ENCODE measurements around the gene TNFSF9.
"Not testable (repeated sequence)": the region's sequence is repeated elsewhere in the genome, so short reads cannot be mapped to it uniquely, and the experiment has no call there.

The TNFSF9 gene

GRCh38 chr19:6556480-6557195 lies 25.8 kb downstream of the TNFSF9 start:
- TF ChIP-seq ZNF274 (IDR thresholded peaks at IDR 0.05; ENCODE audit: low read depth, low read length): no peak
- no peak overlapping the region for H3K4me3 ChIP-seq (ENCODE audit: low read length)

- not testable (repeated sequence) for H3K4me3 ChIP-seq (ENCODE audit: low read length)
Measured at GRCh38 chr19:6562437-6562836, 31.6 kb downstream of the TNFSF9 start.

- H3K4me3 ChIP-seq (ENCODE audit: low read length): no peak overlapping the region
- no peak for TF ChIP-seq ZNF274 (IDR thresholded peaks at IDR 0.05; ENCODE audit: low read depth, low read length)
Measured at GRCh38 chr19:6564393-6564792, 33.6 kb downstream of the TNFSF9 start.

- H3K4me3 ChIP-seq (ENCODE audit: low read length): not testable (repeated sequence)
Measured at GRCh38 chr19:6566727-6567126, 35.9 kb downstream of the TNFSF9 start.

GRCh38 chr19:6568010-6568526 lies 37.2 kb downstream of the TNFSF9 start:
- no peak for TF ChIP-seq ZNF274 (IDR thresholded peaks at IDR 0.05; ENCODE audit: low read depth, low read length)
- no peak overlapping the region for H3K4me3 ChIP-seq (ENCODE audit: low read length)

GRCh38 chr19:6568816-6569215 lies 38.0 kb downstream of the TNFSF9 start:
- TF ChIP-seq ZNF274 (IDR thresholded peaks at IDR 0.05; ENCODE audit: low read depth, low read length): no peak
- H3K4me3 ChIP-seq (ENCODE audit: low read length): no peak overlapping the region

- H3K4me3 ChIP-seq (ENCODE audit: low read length): no peak overlapping the region
- TF ChIP-seq ZNF274 (IDR thresholded peaks at IDR 0.05; ENCODE audit: low read depth, low read length): no peak
Measured at GRCh38 chr19:6570764-6571163, 39.9 kb downstream of the TNFSF9 start.

- no peak for TF ChIP-seq ZNF274 (IDR thresholded peaks at IDR 0.05; ENCODE audit: low read depth, low read length)
Measured at GRCh38 chr19:6571167-6571566, 40.3 kb downstream of the TNFSF9 start.

GRCh38 chr19:6572217-6572616 lies 41.4 kb downstream of the TNFSF9 start:
- no peak overlapping the region for H3K4me3 ChIP-seq (ENCODE audit: low read length)
- no peak for TF ChIP-seq ZNF274 (IDR thresholded peaks at IDR 0.05; ENCODE audit: low read depth, low read length)

More at GRCh38 chr19:6571167-6571566, 40.3 kb downstream of the TNFSF9 start:
- no peak overlapping the region for H3K4me3 ChIP-seq (ENCODE audit: low read length)

GRCh38 chr19:6573350-6573749 lies 42.5 kb downstream of the TNFSF9 start:
- no peak overlapping the region for H3K4me3 ChIP-seq (ENCODE audit: low read length)
- TF ChIP-seq ZNF274 (IDR thresholded peaks at IDR 0.05; ENCODE audit: low read depth, low read length): no peak

- TF ChIP-seq ZNF274 (IDR thresholded peaks at IDR 0.05; ENCODE audit: low read depth, low read length): no peak
- peak overlapping the region; percentile 32; the same call in 1 of the 2 replicates for H3K4me3 ChIP-seq (ENCODE audit: low read length)
Measured at GRCh38 chr19:6576869-6577475, 46.1 kb downstream of the TNFSF9 start.

- TF ChIP-seq ZNF274 (IDR thresholded peaks at IDR 0.05; ENCODE audit: low read depth, low read length): no peak
- no peak overlapping the region; the same call in 1 of the 2 replicates for H3K4me3 ChIP-seq (ENCODE audit: low read length)
Measured at GRCh38 chr19:6577476-6578125, 46.8 kb downstream of the TNFSF9 start.

- no peak for TF ChIP-seq ZNF274 (IDR thresholded peaks at IDR 0.05; ENCODE audit: low read depth, low read length)
- H3K4me3 ChIP-seq (ENCODE audit: low read length): no peak overlapping the region
Measured at GRCh38 chr19:6579450-6580178, 48.8 kb downstream of the TNFSF9 start.

GRCh38 chr19:6580313-6580712 lies 49.5 kb downstream of the TNFSF9 start:
- no peak for TF ChIP-seq ZNF274 (IDR thresholded peaks at IDR 0.05; ENCODE audit: low read depth, low read length)
- H3K4me3 ChIP-seq (ENCODE audit: low read length): no peak overlapping the region

- H3K4me3 ChIP-seq (ENCODE audit: low read length): not testable (repeated sequence)
Measured at GRCh38 chr19:6582515-6583484, 52.0 kb downstream of the TNFSF9 start.
